Stimulated activated CD4-positive, alpha-beta T cell treated with anti-CD3 and anti-CD28 coated beads, Interleukin-1b, Interleukin-23, amount 100 ng/mL, for 24 hours (primary cell): Measurements from ENCODE around the gene GAS7.
A peak's percentile ranks its signal among the peaks of the same experiment; 100 is the strongest.
"Not testable (repeated sequence)": the region's sequence is repeated elsewhere in the genome, so short reads cannot be mapped to it uniquely, and the experiment has no call there.

Experiments used
- DNase-seq, 4 experiments: peaks; one replicate each; pipeline ENCODE4 v3.0.0-alpha.2; 2020; ENCODE audit warnings: low read depth in 4 of 4, low spot score in 1 of 4

The GAS7 gene

GRCh38 chr17:9922012-9922848 lies 276.2 kb downstream of the GAS7 start:
- no peak for DNase-seq

- DNase-seq = not testable (repeated sequence)
Observed at GRCh38 chr17:9921216-9921615, 277.2 kb downstream of the GAS7 start.

GRCh38 chr17:9918804-9919352 lies 279.5 kb downstream of the GAS7 start:
- no peak for DNase-seq

GRCh38 chr17:9918352-9918751 lies 280.1 kb downstream of the GAS7 start:
- no peak for DNase-seq

GRCh38 chr17:9917801-9918200 lies 280.6 kb downstream of the GAS7 start:
- DNase-seq = no peak

- no peak for DNase-seq
Observed at GRCh38 chr17:9917131-9917530, 281.3 kb downstream of the GAS7 start.

- DNase-seq = no peak
Observed at GRCh38 chr17:9916108-9916507, 282.3 kb downstream of the GAS7 start.

- no peak for DNase-seq
Observed at GRCh38 chr17:9913476-9913875, 284.9 kb downstream of the GAS7 start.

GRCh38 chr17:9912121-9913099 lies 286.0 kb downstream of the GAS7 start:
- DNase-seq = no peak

- no peak for DNase-seq
Observed at GRCh38 chr17:9911089-9911488, 287.3 kb downstream of the GAS7 start.

- no peak for DNase-seq
Observed at GRCh38 chr17:9908649-9909042, 289.8 kb downstream of the GAS7 start.

- no peak for DNase-seq
Observed at GRCh38 chr17:9907883-9908648, 290.3 kb downstream of the GAS7 start.

GRCh38 chr17:9907131-9907530 lies 291.3 kb downstream of the GAS7 start:
- DNase-seq = no peak

- DNase-seq = no peak
Observed at GRCh38 chr17:9906616-9907015, 291.8 kb downstream of the GAS7 start.

- peak in 1 of 4 experiments; percentile 12 for DNase-seq
Observed at GRCh38 chr17:9905902-9906301, 292.5 kb downstream of the GAS7 start.

GRCh38 chr17:9905078-9905415 lies 293.4 kb downstream of the GAS7 start, which contains the start of gene RCVRN:
Gene RCVRN, minus strand, starts transcription at chr17:9905271. Its CDS starts 91 bp downstream, at chr17:9905180.
- DNase-seq = no peak

- DNase-seq = no peak
Observed at GRCh38 chr17:9904277-9905077, 293.9 kb downstream of the GAS7 start.

- DNase-seq = no peak
Observed at GRCh38 chr17:9902120-9902519, 296.3 kb downstream of the GAS7 start.

GRCh38 chr17:9900784-9901183 lies 297.6 kb downstream of the GAS7 start:
- DNase-seq = no peak

- DNase-seq = no peak
Observed at GRCh38 chr17:9900044-9900594, 298.3 kb downstream of the GAS7 start.
